GM23338 (cell line): Measurements from ENCODE around the gene PLEKHA7. TPM values are rescaled to one million over a fixed set of nuclear protein-coding genes. Genes with fewer than 3 reads are reported as not detected.

Source experiments
- ATAC-seq: fragments of 200-7000 bp; cut with Tn5 transposase; 3 replicates; pipeline ENCODE4 v1.9.1; 2020
- DNase-seq: peaks from one replicate; pipeline ENCODE4 v3.0.0-alpha.2; 2015; ENCODE audit warnings: low spot score
- H2AFZ ChIP-seq: fragments of 200-600 bp; sonication (generic); 2 replicates; pipeline ENCODE4 v1.8.0; 2016; ENCODE audit warnings: antibody characterized with exemption, mild to moderate bottlenecking, moderate library complexity
- H3F3A ChIP-seq: fragments of 200-600 bp; sonication (generic); replicated peaks from 2 replicates; pipeline ENCODE4 v1.8.0; 2017; ENCODE audit warnings: antibody characterized with exemption, mixed run types, low read depth
- H3K27ac ChIP-seq: fragments of 200-600 bp; sonication (generic); 2 replicates; pipeline ENCODE4 v1.6.1; 2016; ENCODE audit warnings: low read depth
- H3K27me3 ChIP-seq: fragments of 200-600 bp; sonication (generic); 2 replicates; pipeline ENCODE4 v1.8.0; 2016; ENCODE audit warnings: mild to moderate bottlenecking, mixed run types, moderate library complexity; ENCODE audit not compliant: insufficient read depth
- H3K36me3 ChIP-seq: fragments of 200-600 bp; sonication (generic); 2 replicates; pipeline ENCODE4 v1.8.0; 2016; ENCODE audit warnings: mild to moderate bottlenecking; ENCODE audit not compliant: insufficient read depth
- H3K4me1 ChIP-seq: fragments of 200-600 bp; sonication (generic); 2 replicates; pipeline ENCODE4 v1.8.0; 2016; ENCODE audit warnings: mild to moderate bottlenecking, moderate library complexity; ENCODE audit not compliant: insufficient read depth
- H3K4me2 ChIP-seq: fragments of 200-600 bp; sonication (generic); 2 replicates; pipeline ENCODE4 v1.7.1; 2017; ENCODE audit warnings: mixed run types
- H3K4me3 ChIP-seq: fragments of 200-600 bp; sonication (generic); 2 replicates; pipeline ENCODE4 v1.6.1; 2016; ENCODE audit warnings: mixed run types
- H3K79me2 ChIP-seq: fragments of 200-600 bp; sonication (generic); replicated peaks from 2 replicates; pipeline ENCODE4 v1.8.0; 2017; ENCODE audit warnings: mild to moderate bottlenecking; ENCODE audit not compliant: insufficient read depth
- H3K9me2 ChIP-seq: fragments of 200-600 bp; sonication (generic); 2 replicates; pipeline ENCODE4 v1.8.0; 2017; ENCODE audit not compliant: insufficient read depth
- H4K20me1 ChIP-seq: fragments of 200-600 bp; sonication (generic); replicated peaks from 2 replicates; pipeline ENCODE4 v1.8.0; 2017; ENCODE audit warnings: mild to moderate bottlenecking; ENCODE audit not compliant: insufficient read depth
- H3K27ac Mint-ChIP-seq: 2 replicates; pipeline ENCODE4 v1.8.0; 2020; ENCODE audit warnings: inconsistent platforms, mild to moderate bottlenecking, moderate library complexity, mixed read lengths
- H3K27me3 Mint-ChIP-seq: 3 replicates; pipeline ENCODE4 v1.8.0; 2022; ENCODE audit warnings: low read depth, mild to moderate bottlenecking, moderate library complexity, mixed read lengths, inconsistent platforms; ENCODE audit not compliant: insufficient read depth, poor library complexity
- H3K36me3 Mint-ChIP-seq: 3 replicates; pipeline ENCODE4 v1.8.0; 2021; ENCODE audit warnings: low read depth, mild to moderate bottlenecking, inconsistent platforms, moderate library complexity, mixed read lengths
- H3K4me1 Mint-ChIP-seq: 3 replicates; pipeline ENCODE4 v1.8.0; 2020; ENCODE audit warnings: mild to moderate bottlenecking, inconsistent platforms, mixed read lengths
- H3K4me3 Mint-ChIP-seq: 3 replicates; pipeline ENCODE4 v1.8.0; 2021; ENCODE audit warnings: moderate library complexity, mild to moderate bottlenecking, inconsistent platforms, mixed read lengths
- H3K9me3 Mint-ChIP-seq: 3 replicates; pipeline ENCODE4 v1.8.0; 2020; ENCODE audit warnings: moderate library complexity, mild to moderate bottlenecking, inconsistent platforms, mixed read lengths
- CREB1 ChIP-seq: fragments of 250-450 bp; sonication (Bioruptor Pico); IDR thresholded peaks from 2 replicates; pipeline ENCODE4 v1.5.0; 2020; ENCODE audit warnings: low read depth, mild to moderate bottlenecking, moderate library complexity
- CTCF ChIP-seq, 2 experiments: fragments of 200-600 bp in 1 of 2; sonication (generic) in 1 of 2; conservative IDR thresholded peaks; 2 replicates each; pipeline versions ENCODE4 v1.5.1 to v1.6.1; 2016 to 2017; ENCODE audit warnings: antibody characterized with exemption in 2 of 2, low read depth in 2 of 2, mild to moderate bottlenecking in 2 of 2, moderate library complexity in 1 of 2
- ETS1 ChIP-seq: IDR thresholded peaks from 2 replicates; pipeline ENCODE4 v1.6.1; 2016; ENCODE audit warnings: antibody characterized with exemption
- EZH2 ChIP-seq: fragments of 200-600 bp; sonication (generic); IDR thresholded peaks from one replicate; pipeline ENCODE4 v1.8.0; 2017; ENCODE audit warnings: antibody characterized with exemption, mild to moderate bottlenecking, low read depth; ENCODE audit not compliant: unreplicated experiment
- EZH2phosphoT487 ChIP-seq: fragments of 200-600 bp; sonication (generic); IDR thresholded peaks from one replicate; pipeline ENCODE4 v1.8.1; 2018; ENCODE audit warnings: antibody characterized with exemption; ENCODE audit not compliant: unreplicated experiment
- JUNB ChIP-seq: IDR thresholded peaks from one replicate; pipeline ENCODE4 v1.6.1; 2016; ENCODE audit warnings: antibody characterized with exemption; ENCODE audit not compliant: unreplicated experiment
- NANOG ChIP-seq: IDR thresholded peaks from 2 replicates; pipeline ENCODE4 v1.6.1; 2016; ENCODE audit warnings: antibody characterized with exemption, borderline replicate concordance
- POLR2AphosphoS5 ChIP-seq: IDR thresholded peaks from 2 replicates; pipeline ENCODE4 v1.6.1; 2016; ENCODE audit warnings: antibody characterized with exemption, low read depth
- REST ChIP-seq: IDR thresholded peaks from one replicate; pipeline ENCODE4 v1.6.1; 2018; ENCODE audit warnings: antibody characterized with exemption; ENCODE audit not compliant: unreplicated experiment
- STAT1 ChIP-seq: IDR thresholded peaks from one replicate; pipeline ENCODE4 v1.6.1; 2016; ENCODE audit warnings: antibody characterized with exemption; ENCODE audit not compliant: unreplicated experiment
- ZNF114 ChIP-seq: fragments of 250-450 bp; sonication (Bioruptor Pico); IDR thresholded peaks from 2 replicates; pipeline ENCODE4 v1.5.0; 2020; ENCODE audit warnings: mild to moderate bottlenecking, moderate library complexity
- ZNF331 ChIP-seq: fragments of 250-450 bp; sonication (Bioruptor Pico); IDR thresholded peaks from 2 replicates; pipeline ENCODE4 v1.5.0; 2020; ENCODE audit warnings: low read depth, mild to moderate bottlenecking, moderate library complexity
- ZNF462 ChIP-seq: fragments of 250-450 bp; sonication (Bioruptor Pico); IDR thresholded peaks from 2 replicates; pipeline ENCODE4 v1.5.0; 2020; ENCODE audit warnings: mild to moderate bottlenecking, moderate library complexity
- polyA plus RNA-seq: library from polyadenylated mRNA; unstranded; fragments of >200 nt; fragmentation: Nextera tagmentation; extraction: Ambion mirVana; gene quantifications from 2 replicates; pipeline ENCODE4 v1.2.1, GENCODE V29; 2016
- total RNA-seq: library from RNA; depleted of rRNA; stranded (reverse); fragments of >200 nt; shearing (Covaris generic); gene quantifications from 2 replicates; pipeline ENCODE4 v1.2.3, GENCODE V29; 2014

PLEKHA7 gene
- total and polyA plus RNA-seq, 2 experiments from 2014 or later, result 9.7 to 15.8 TPM

GRCh38 chr11:16834384-16834783, 179.8 kb downstream of the PLEKHA7 start:
- no peaks in the 10 kb centered on the region for H3K9me2 ChIP-seq
- ATAC-seq, result no peak
- H3K4me2 ChIP-seq, result no peak overlapping the region
- peaks cover 19% of the 10 kb centered on the region for H3K4me1 Mint-ChIP-seq
- no peaks in the 10 kb centered on the region for H3K27me3 Mint-ChIP-seq
- no peak for DNase-seq
- H3K36me3 Mint-ChIP-seq, result no peaks in the 10 kb centered on the region
- H3K4me1 ChIP-seq, result 0 out of 2 replicates have a peak, but pooled peaks cover 7% of the 10 kb centered on the region
- TF ChIP-seq POLR2AphosphoS5 (no peak), ZNF462 (CRISPR knock-in tag) (no peak), NANOG (no peak), EZH2phosphoT487 (no peak), CTCF (conservative IDR thresholded peaks at IDR 0.05; ENCODE audit: low read depth in 2 of 2) (no peak), ZNF331 (CRISPR knock-in tag) (no peak), REST (no peak), JUNB (no peak), EZH2 (no peak), CREB1 (CRISPR knock-in tag) (no peak), ETS1 (no peak), STAT1 (no peak), ZNF114 (CRISPR knock-in tag) (no peak)
- H4K20me1 ChIP-seq, result no peaks in the 10 kb centered on the region; the same call in 1 of the 2 replicates
- no peaks in the 10 kb centered on the region for H3K9me3 Mint-ChIP-seq
- no peak overlapping the region for H3K4me3 ChIP-seq
- H3K36me3 ChIP-seq, result no peaks in the 10 kb centered on the region
- H3K4me3 Mint-ChIP-seq, result no peak overlapping the region
- H3K27ac Mint-ChIP-seq, result no peak overlapping the region
- no peaks in the 10 kb centered on the region for H3K79me2 ChIP-seq
- no peaks in the 10 kb centered on the region for H3K27me3 ChIP-seq
- H3K27ac ChIP-seq, result no peak overlapping the region
- H2AFZ ChIP-seq, result no peak overlapping the region
- no peaks in the 10 kb centered on the region for H3F3A ChIP-seq
